GM21737 (cell line): ENCODE data around the gene MYOCD.

Experiments used
- ATAC-seq: cut with Tn5 transposase; IDR thresholded peaks from one replicate; pipeline ENCODE4 v1.9.1; 2021; ENCODE audit warnings: mild to moderate bottlenecking, moderate library complexity; ENCODE audit not compliant: unreplicated experiment

Gene MYOCD

DNA sequence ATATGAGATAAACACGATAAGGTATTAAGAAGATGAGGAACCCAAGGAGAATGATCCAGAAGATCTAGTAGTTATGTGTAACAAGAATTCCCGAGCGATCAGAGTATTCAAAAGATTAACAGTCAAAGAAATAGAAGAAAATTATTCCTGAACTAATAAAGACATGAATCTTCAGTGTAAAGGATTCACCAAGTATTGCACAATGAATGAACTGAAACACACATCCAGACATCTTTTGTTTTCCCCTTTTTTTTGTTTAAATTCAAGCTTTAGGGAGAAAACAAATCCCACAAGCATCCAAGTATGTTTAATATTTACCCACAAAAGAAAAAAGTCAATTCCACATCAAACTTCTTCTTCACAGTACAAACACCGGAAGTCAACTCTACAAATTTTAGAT is 23.7 kb upstream of the MYOCD start:
- ATAC-seq: no peak

DNA sequence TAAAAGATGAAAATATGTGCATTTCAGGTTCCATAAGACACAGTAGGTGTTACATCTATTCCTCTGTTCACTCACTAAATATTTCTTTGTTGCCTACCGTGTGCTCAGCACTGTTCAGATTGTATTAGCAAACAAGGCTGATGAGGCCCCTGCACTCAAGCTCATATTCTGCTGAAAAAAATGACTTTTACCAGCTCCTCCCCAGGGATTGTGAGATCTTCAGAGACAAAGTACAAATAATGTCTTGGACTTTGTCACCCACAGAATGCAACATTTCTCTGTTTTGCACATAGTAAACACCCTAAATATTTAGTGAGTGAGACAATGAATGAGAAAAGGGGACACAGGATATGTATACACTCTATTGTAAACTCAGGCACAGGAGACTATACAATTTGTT is 21.9 kb upstream of the MYOCD start:
- ATAC-seq: no peak

DNA sequence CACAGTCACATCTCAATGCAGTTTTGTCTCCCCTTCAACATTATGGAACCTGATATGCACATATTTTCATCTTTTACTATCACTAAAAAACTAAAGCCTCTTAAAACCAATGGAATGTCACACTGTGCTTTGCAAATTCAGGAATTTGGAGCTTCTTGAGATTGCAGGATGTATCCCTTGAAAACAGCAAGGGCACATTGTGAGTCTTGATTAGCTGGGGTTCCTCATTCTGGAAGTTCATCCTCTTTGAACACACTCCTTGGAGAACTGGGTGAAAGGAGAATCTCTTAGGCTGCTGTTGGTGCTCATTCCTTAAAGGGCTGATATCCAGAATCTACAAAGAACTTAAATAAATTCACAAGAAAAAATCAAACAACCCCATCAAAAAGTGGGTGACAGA is 21.1 kb upstream of the MYOCD start:
- ATAC-seq: no peak

DNA sequence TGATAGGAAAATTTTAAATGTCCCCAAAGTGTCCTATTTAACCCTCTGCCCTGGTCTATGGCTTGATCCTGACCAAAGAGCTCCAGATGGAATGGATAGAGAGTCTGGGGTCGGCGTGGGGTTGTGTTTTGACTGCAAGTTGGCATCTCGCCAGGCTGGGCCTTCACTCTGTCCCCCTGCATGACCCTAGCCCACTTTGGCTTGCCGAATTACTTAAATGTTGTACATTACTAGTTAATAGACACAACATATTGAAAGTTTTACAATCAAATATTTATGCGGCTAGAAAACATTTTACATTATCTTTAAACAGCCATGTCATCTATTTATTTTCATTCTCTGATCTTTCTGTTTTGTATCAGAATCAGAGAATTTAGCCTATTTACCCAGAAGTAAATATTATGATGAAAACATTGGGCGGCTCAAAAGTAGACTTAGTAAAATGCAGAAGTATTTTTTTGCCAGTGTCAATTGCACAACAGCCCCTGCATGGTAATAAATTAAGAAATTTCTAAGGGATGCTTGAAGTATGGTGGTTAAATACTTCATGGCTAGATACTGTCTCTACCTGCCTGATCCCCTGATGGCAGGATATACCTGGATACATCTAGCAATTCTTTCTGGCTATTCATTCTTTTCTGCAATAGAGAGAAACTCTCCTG is 18.8 kb upstream of the MYOCD start:
- ATAC-seq: no peak

DNA sequence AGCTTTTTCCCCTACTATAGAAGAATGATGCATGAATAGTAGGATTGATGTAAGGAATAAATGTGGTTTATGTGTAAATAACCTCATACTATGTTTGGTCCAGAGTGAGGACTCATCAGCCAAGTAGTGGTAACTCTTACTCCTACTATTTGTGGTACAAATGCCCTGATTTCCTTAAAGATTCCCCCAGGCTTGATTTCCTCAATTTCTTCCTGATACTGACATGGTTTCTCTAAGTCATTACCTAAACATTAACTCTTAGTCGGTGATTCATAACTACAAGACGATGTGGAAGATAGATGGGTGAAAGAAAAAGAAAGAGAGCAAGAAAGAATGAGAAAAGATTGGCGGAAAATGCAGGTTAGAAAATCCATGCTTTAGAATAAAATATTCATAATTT is 17.2 kb upstream of the MYOCD start:
- ATAC-seq: no peak

DNA sequence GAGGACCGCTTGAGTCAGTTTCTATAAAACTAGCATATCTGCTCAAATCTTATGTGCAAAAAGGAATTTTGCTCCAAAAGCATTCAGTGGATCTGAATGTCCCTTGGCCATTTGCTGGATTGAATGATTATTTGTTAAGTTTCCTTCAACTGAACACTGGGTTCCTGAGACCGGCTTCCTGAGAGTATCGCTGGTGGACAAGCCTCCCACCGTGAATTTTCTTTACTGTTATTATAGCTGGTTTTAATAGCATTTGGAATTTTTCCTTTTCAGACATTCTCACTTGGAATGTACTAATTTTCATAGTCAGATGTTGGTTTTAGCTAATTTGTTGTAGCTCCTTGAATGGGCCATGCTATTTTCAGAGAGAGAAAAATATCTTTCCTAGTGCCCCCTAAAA is 9.8 kb upstream of the MYOCD start:
- no peak for ATAC-seq

DNA sequence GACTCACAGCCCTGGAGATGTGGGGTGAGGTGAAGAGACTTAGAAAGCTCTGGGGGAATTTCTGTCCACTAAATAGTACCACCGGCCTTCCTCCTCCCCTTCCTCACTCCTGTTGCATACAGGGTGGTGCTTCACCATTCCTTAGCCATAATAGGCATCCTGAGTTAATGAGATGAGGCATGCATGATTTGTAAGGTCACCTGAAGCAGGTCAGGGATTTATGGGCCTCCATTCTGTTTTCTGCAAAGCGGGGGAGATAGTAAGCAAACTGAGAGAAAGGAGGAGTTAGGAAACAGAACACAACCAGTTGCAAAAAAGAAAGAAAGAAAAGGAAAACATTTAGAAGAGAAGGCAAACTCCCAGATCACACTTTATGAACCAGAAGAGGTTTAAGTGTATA is 9.3 kb upstream of the MYOCD start:
- no peak for ATAC-seq

DNA sequence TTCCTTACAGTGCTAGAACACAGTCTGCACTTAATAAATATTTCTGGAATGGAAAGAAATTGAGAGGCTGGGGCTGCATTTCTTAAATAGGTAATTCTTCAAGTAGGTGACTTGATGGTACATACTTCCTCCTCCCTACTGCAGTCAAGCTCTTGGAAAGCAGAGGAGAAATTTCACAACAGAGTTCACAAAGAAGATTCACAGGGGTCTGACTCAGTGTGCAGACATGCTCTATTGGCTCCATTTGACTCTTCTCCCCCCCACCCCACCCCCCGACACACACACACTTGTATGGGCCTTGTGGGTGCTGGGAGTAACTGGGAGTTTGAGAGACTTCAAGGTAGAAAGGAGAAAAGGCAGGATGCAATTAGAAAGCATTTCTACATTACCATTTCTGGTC is 6.2 kb upstream of the MYOCD start:
- ATAC-seq: no peak

DNA sequence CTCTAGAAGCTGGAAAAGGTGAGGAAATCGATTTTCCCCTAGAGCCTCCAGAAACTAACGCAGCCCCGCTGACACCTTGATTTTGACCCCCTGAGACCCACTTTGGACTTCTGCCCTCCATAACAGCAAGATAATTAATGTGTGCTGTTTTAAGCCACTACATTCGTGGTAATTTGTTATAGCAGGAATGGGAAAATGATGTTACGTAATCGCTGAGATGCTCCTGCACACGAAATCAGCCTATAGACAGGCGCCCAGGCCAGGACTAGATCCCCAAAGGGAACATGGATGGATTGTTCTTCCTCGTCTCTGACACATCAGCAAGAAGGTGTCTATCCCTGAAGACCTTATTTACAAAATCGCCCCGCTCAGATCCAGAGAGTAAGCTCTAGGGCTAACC is 1.4 kb upstream of the MYOCD start:
- ATAC-seq: no peak

DNA sequence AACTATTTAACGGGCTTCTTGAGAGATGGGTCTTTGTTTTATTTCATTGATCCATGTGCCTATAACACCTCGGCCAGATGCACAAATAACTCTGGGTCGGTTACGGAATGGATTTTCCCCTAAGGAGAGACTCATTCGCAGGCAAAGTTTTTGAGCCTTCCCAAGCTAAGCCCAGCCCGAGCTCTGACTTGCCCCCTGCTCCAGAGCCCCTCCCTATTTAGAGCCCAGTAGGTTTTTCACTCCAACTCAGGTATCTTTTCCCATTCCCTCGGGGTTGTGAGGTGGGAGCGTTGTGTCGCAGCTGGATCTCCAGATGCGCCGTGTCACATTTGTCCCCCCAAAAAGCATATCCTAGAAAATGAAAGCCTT is 812 bp upstream of the MYOCD start:
- ATAC-seq: no peak

DNA sequence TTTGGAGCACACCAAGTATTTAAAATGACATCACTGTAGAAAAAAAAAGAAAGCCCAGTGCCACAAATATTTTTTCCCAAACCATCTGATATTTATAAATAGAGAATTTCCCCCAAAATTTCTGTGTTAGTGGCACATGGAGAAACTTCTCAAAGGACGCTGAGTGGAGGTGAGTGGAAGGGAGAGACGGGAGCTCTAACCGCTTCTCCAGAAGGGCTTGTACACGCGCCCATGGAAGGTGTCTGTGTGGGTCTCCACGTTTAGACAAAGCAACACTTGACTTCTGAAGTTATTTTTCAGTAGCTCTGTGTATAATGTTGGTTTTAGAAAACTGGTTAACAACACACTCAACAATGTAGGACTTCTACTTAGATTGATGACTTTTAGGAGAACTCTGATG is 1.0 kb downstream of the MYOCD start:
- ATAC-seq: no peak

DNA sequence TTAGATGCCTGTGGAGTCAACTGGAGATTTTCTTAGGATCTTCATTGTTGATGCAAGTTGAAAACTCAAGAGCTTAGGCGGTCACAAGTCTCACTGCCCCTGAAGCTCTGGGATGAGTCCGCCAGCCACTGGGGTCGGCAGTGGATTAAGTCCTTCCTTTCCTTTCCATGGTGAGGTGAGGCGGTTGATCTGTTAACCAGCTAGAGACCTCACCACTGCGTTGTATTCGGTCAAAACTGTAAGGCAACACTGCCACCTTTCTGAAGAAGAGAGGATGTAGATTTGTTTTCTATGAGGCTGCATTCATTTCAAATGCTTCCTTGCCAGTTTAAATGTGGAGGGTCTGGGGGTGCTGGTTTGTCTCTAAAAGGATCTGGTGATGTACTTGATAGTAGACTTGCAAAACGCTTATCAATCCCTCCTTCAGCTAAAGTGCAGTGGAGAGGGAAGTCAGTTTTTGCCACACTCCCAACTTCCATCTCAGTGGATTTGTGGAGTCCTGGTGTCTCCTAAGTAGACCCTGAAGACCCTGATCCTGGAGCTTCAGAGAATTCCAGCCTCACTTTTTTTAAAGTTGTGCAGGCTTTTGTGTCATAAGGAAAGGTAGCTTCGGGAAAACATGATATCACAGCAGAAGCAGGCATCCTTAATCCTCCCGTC is 1.7 kb downstream of the MYOCD start:
- ATAC-seq: no peak

DNA sequence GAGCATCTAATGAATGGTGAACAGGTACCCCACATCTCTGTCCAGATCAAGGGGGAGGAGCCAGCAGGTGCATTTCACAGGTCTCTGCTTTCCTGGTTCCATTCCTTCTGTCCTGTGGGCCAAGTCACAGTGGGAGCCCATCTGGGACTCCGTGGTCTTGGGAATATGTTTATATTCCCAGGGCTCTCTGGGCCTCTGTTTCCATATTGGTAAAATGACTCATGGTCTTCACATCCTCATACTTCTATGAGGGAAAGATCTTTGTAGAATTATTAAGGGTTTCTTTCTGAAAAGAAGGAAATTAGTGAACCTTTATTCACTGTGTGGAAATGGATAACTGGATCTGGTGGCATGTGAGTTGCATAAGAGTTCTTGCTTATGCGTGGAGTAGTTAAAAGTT is 6.2 kb downstream of the MYOCD start:
- no peak for ATAC-seq

DNA sequence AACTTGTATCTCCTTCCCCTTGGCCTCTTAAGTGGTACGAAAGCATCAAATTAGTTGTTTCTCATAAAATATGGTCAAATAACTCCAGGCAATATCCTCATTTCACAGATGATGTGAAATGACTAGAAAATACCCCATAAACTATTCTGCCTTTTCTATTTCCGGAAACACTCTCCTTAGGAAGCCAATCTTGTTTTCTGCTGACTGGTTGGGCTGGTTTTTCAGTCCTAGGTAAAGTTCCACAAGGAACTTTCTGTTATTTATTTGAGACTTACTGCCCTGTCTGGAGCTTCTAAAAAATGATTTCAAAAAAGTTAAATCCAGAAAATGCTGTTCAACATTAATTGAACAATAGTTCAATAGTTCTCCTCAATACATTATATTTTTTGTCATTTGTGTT is 7.3 kb downstream of the MYOCD start:
- ATAC-seq: no peak

DNA sequence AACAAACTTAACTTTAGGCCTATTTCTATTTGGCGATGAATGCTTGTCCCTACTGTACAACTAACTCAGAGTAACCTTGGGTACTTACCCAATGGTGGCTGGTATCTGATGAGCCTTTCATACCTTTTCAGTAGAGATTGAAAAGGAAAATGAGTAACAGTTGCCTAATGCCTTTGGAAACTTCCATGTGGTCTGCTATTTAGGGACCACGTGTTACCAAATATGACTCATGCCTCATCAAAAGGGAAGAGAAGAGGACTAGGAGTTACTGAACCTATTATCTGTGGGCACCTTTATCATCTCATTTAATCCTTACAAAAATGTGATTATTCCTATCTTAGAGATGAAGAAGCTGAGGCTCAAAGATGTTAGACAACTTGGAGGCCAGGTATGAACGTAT is 8.1 kb downstream of the MYOCD start:
- no peak for ATAC-seq

DNA sequence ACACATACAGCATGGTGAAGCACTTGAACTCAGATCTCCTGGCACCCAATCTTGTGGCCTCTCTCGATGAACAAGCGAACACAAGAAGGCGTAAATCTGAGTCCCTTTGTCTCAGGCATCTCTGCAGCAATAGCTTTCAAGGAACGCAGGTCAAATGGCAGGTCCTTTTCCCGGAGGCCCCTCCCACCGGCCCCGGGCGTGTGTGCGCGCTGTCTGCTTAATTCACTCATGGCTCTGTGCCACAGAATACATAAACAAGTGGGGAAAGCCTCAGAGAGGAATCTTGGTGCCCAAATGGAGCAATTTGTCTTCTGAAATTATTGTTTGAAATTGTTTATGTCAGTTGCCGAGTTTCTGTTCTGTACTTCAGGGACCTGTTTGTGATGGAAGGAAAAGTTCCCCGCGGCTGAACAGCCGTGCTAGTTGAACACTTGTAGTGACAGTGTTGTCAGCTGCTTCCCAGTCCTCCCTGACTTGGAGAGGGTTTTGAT is 14.8 kb downstream of the MYOCD start:
- no peak for ATAC-seq

DNA sequence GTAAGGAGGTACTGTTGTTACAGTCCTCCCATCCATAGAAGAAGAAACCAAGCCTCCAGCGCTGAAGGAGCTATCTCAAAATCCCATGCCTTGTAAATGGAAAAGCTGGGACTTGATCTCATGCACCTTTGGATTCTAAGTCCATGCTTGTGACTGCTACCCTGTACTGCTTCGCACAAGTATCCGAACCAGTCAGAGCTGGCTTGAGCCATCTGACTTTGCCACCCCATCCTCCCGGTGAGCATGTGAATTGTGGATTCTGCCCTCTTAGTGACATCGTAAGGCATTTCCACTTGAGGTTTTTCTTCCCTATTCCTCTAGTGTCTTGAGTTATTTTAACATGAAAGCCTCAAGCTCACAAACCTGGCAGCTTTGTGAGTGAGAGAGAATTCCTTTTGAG is 15.3 kb downstream of the MYOCD start:
- no peak for ATAC-seq

DNA sequence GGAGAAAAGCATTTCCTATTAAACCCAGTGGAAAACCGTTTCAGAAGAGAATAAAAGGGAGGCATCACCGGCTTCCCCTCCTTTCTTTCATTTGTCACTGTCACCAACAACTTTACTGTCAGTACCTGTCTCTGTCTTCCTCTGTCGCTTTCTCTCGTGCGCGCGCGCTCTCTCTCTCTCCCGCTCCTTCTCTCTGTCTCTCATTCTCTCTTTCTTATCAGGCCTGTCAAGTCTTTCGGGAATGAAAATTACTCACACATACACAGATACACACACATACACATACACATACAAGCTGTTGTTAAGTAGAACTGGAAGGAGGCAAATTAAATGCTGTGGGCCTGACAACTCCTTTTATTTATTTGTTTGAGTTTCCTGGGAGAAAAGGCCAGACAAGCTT is 17.6 kb downstream of the MYOCD start:
- no peak for ATAC-seq

DNA sequence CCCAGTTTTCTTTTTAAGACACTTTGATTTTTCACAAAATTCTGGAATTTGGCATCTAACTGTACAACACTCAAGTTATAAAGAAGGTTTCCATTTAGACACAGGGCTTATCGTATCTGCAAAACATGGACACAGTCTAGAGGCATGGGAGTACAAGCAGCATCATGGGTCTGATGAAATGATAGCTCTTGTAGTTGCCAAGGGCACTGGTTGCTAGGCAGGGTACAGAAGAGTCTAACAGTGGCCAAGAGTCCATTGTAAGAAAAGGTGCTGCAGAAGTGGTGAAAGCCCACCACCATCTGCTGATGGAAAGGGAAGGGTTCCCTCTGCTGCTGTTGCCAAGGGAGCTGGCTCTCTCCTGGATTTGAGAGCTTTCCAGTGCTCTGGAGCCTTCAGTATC is 20.8 kb downstream of the MYOCD start:
- no peak for ATAC-seq

DNA sequence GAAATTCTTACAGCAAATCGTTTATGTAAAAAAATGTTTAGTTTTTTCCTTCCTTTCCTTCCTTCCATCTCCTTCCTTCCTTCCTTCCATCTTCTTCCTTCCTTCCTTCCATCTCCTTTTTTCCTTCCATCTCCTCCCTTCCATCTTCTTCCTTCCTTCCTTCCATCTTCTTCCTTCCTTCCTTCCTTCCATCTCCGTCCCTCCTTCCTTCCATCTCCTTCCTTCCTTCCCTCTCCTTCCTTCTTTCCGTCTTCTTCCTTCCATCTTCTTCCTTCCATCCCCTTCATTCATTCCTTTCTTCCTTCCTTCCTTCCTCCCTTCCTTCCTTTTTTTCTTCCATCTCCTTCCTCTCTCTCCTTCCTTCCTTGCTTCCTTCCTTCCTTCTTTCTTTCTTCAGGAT is 22.7 kb downstream of the MYOCD start:
- no peak for ATAC-seq

DNA sequence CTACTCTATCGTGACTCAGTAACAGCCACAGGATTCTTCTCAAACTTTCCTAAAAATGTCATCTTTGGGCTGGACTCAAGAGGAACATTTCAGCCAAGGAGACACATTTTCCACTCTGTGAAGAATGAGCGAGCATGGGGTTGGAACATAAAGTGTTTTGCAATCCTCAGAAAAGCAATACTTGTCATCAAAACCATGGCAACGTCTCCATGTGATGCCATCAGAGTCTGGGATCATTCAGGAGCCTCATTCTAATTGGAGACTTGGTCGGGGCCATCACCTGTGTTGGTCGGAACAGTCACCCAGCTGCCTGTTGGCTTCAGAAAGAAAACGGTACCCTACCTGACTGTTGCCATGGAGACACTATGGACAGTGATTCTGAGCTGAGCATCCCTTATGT is 25.5 kb downstream of the MYOCD start:
- no peak for ATAC-seq

DNA sequence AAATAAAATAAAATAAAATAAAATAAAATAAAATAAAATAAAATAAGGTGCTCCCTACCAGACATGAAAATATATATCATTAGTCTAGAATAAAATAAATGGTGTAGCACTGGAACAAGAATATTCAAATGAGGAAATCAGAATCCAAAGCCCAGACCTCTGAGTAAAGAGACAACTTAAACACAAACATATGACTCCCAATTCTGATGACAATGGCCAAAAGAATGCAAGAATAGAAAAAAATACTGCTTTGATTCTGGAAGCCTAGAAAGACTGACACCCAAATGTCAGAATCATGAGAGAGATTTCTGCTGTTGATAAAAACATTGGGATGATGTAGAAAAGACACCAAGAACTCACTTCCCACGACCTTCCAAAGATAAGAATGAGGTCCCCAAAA is 27.9 kb downstream of the MYOCD start:
- no peak for ATAC-seq

DNA sequence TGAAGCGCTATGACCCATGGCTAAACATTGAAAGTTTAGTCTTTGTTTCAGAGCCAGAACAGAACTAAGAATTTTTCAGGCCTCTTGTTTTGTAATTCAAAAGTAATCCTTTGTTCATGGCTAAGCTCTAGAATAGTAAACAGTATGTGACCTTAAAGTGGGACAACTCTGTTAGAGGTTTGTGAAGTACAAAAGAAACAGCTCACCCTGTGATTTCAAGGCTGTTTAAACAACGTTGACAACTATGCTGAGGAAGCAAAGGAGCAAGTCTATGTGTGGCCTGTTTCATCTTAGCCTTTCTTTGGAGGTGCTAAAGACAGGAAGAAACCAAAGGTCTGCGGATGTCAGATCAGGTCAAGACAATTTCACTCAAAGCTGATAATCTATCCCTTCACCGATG is 40.4 kb downstream of the MYOCD start:
- ATAC-seq: no peak
